Measurements from ENCODE around the gene ADGRF3.

DNA sequence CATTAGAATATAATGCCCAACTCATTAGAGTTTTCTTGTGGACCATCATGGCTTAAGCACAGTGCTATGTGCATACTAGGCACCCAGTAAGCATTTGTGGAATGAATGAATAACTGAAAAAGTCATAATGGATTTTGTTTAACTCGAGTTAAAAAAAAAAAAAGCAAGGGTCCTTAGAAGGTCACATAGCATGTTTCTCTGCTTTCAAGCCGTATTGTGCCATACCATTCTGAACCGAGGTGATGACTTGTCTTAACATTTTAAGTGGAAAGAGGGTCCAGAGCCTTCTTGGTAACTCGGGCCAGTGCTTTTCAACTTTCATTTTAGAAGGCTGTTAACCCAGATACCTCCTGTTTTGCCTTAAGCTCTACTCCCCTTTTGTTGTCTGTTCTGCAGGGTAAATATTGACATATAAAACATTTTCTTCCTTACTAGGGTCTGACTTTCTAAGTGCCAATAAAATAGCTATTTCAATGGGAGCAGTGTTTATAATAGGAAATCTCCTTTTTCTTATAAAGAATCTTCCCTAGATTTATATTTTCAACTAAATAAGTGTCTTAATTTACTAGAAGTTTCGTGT is 787 bp upstream of the ADGRF3 start:
- TF ChIP-seq EZH2phosphoT487 (IDR thresholded peaks at IDR 0.05; ENCODE audit: insufficient read depth, low read depth) (no peak), EZH2 (IDR thresholded peaks at IDR 0.05; ENCODE audit: insufficient read depth, poor library complexity, severe bottlenecking) (no peak)

Data from GM23248 (cell line).